GM06990 (cell line): ENCODE data around the gene AUH.

Experiments
- DNase-seq: peaks from one replicate; pipeline ENCODE4 v3.0.0-alpha.2; 2011; ENCODE audit not compliant: insufficient read length; ENCODE audit errors: extremely low read depth
- H3K27me3 ChIP-seq: replicated peaks from 2 replicates; pipeline ENCODE4 v1.6.0; 2011; ENCODE audit warnings: low read length; ENCODE audit not compliant: control insufficient read depth, insufficient read depth
- H3K36me3 ChIP-seq: 2 replicates; pipeline ENCODE4 v1.5.1; 2011; ENCODE audit warnings: low read length; ENCODE audit not compliant: control insufficient read depth, insufficient read depth
- H3K4me3 ChIP-seq: replicated peaks from 2 replicates; pipeline ENCODE4 v1.5.1; 2011; ENCODE audit warnings: low read depth, mild to moderate bottlenecking, control low read depth, low read length
- CTCF ChIP-seq: IDR thresholded peaks from 2 replicates; pipeline ENCODE4 v1.5.1; 2011; ENCODE audit warnings: low read length, control low read depth, mild to moderate bottlenecking, inconsistent platforms; ENCODE audit not compliant: insufficient read depth, poor library complexity, severe bottlenecking

Gene AUH

DNA sequence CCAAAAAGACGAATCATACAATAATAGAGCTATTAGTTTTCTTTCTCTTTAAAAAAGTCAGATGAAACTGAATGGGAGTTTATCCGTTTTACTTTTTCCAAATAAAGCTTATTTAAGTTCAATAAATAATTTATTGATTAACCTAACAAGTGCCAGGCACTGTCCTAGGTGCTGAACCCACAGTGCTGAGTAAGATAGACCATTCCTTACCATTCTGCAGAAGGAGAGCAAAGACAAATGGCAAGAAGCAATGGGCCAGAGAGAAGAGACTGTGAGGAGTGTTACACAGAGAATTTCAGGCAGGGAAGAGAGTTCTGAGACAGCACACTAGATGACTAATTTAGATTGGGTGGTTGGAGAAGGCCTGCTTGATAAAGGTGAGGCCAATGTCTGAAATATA is 127.2 kb downstream of the AUH start:
- H3K36me3 ChIP-seq, result no peaks in the 10 kb centered on the region
- no peak overlapping the region for H3K4me3 ChIP-seq
- no peak for TF ChIP-seq CTCF
- DNase-seq, result no peak
- H3K27me3 ChIP-seq, result peaks cover 1% of the 10 kb centered on the region; the same call in 1 of the 2 replicates

DNA sequence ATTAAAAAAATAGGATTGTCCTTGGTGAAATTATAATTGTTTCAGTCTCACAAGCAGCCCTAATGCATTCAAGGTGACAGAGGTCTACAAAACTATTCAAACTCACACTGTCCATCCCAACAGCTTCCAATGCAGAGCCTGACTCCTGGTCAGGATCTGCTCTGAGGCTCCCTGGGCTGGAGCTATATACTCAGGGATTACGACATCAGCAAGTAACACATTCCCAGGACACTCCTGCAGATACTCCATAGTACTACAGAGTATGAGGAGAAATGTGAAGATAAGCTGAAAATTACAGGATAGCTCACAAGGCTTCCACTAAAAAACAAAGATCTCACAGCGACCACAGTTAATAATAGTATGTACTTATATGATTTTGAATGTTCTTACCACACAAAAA is 130.1 kb downstream of the AUH start:
- Histone ChIP-seq H3K27me3 (peaks cover 1% of the 10 kb centered on the region; the same call in 1 of the 2 replicates), H3K36me3 (no peaks in the 10 kb centered on the region), H3K4me3 (no peak overlapping the region)
- TF ChIP-seq CTCF, result no peak
- no peak for DNase-seq

GRCh38 chr9:91223000-91223399 is 138.7 kb downstream of the AUH start:
- no peak overlapping the region for H3K4me3 ChIP-seq
- no peak for DNase-seq
- H3K36me3 ChIP-seq, result no peaks in the 10 kb centered on the region
- TF ChIP-seq CTCF, result no peak
- no peaks in the 10 kb centered on the region for H3K27me3 ChIP-seq

GRCh38 chr9:91222457-91222856 is 139.3 kb downstream of the AUH start:
- H3K27me3 ChIP-seq, result no peaks in the 10 kb centered on the region
- H3K36me3 ChIP-seq, result no peaks in the 10 kb centered on the region
- no peak for TF ChIP-seq CTCF
- DNase-seq, result no peak
- H3K4me3 ChIP-seq, result no peak overlapping the region

GRCh38 chr9:91221332-91221731 is 140.4 kb downstream of the AUH start:
- H3K27me3 ChIP-seq, result no peaks in the 10 kb centered on the region
- no peak overlapping the region for H3K4me3 ChIP-seq
- no peak for TF ChIP-seq CTCF
- DNase-seq, result no peak
- H3K36me3 ChIP-seq, result no peaks in the 10 kb centered on the region

DNA sequence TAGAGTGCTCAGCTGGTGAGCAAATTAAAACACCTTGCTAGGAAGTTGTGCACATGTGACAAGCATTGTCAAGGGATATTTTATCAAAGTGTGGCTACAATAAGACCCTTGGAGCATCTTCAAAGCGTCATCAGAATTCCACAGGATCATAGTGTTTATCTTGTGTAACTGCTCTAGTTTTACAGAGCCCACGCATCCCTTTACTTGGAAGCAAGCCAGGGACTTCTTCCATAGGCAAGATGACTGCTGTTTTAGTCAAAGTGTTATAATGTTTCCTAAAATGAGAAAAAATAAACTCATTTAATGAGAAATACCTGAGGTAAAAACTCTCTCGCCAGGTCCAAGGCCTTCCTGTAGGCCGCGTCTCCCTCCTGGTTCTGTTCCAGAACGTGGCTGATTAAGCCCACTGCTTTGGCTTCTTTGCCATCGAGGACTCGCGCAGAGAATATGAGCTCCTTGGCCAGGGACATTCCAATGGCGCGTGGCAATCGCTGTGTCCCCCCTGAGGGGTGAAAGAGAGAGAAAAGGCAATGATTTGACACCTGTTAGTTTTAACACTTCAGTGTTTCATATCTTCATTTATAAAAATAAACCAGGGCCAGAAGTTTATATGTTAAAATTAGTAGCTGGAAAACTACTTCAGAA is 141.1 kb downstream of the AUH start:
- Histone ChIP-seq H3K36me3 (no peaks in the 10 kb centered on the region), H3K27me3 (no peaks in the 10 kb centered on the region), H3K4me3 (no peak overlapping the region)
- no peak for TF ChIP-seq CTCF
- no peak for DNase-seq
